Adipose tissue (tissue), 3 donors: Measurements from ENCODE around the gene EPHX1. TPM values are rescaled to one million over a fixed set of nuclear protein-coding genes. Genes with fewer than 3 reads are reported as not detected.

ENCODE experiments used
- polyA plus RNA-seq, 3 donors: library from polyadenylated mRNA; stranded (reverse); fragments of 200-250 nt; gene quantifications; one replicate each; pipeline ENCODE4 v1.2.3, GENCODE V29; 2013
- donor health status: healthy with polysubstance abuse.
- donor health status: Bipolar disorder and iron deficiency.
- donor health status: healthy.

Gene EPHX1
- polyA plus RNA-seq, 3 donors: 107 to 156 (median 146) TPM

Other genes starting within 250 kb of the EPHX1 start
- gene ENAH, start 157.0 kb upstream of the EPHX1 start, polyA plus RNA-seq: 10 to 100 TPM; 13.9 to 36.8 (median 18.8) TPM
- 100 to 1,000 TPM in 2 of 3 donors, 10 to 100 TPM in 1; 97.5 to 263 (median 147) TPM for gene SRP9, start 32.3 kb upstream of the EPHX1 start, polyA plus RNA-seq
- 10 to 100 TPM; 26.2 to 51.8 (median 45.9) TPM for gene TMEM63A, start 72.3 kb downstream of the EPHX1 start, polyA plus RNA-seq
- 10 to 100 TPM in 1 of 3 donors, under 1 TPM in 1, not detected in 1; 0.18 to 60.5 TPM for gene LEFTY1, start 79.0 kb downstream of the EPHX1 start, polyA plus RNA-seq
- gene PYCR2, start 114.1 kb downstream of the EPHX1 start, polyA plus RNA-seq: 10 to 100 TPM; 44.1 to 59.5 (median 49.4) TPM
- gene LEFTY2, start 131.1 kb downstream of the EPHX1 start, polyA plus RNA-seq: 10 to 100 TPM in 1 of 3 donors, 1 to 10 TPM in 2; 2.2 to 13.2 (median 4.8) TPM
- gene SDE2, start 189.2 kb downstream of the EPHX1 start, polyA plus RNA-seq: 10 to 100 TPM in 2 of 3 donors, 1 to 10 TPM in 1; 5.1 to 13.6 (median 13.0) TPM